ENCODE results near the gene SPINK6. TPM values are rescaled to one million over a fixed set of nuclear protein-coding genes. Genes with fewer than 3 reads are reported as not detected.
A peak's percentile ranks its signal among the peaks of the same experiment; 100 is the strongest.

SPINK6 gene
- not detected for total RNA-seq

GRCh38 chr5:148202531-148203203, at the start of gene SPINK6:
Gene SPINK6, plus strand, starts transcription at chr5:148203042. Its CDS starts 55 bp downstream, at chr5:148203097.
- no peaks in the 10 kb centered on the region for H3K4me1 Mint-ChIP-seq (ENCODE audit: low read depth)
- no peak within 1 kb of the TSS for H3K4me3 Mint-ChIP-seq
- H3K9me3 Mint-ChIP-seq: no peaks in the 10 kb centered on the region
- no peak within 1 kb of the TSS for H3K27ac Mint-ChIP-seq
- DNase-seq (no peak), ATAC-seq (replicated peaks in 1 of 2) (no peak)
- no peaks in the 10 kb centered on the region for H3K36me3 Mint-ChIP-seq (ENCODE audit: insufficient read depth in 2 of 2)
- H3K27me3 Mint-ChIP-seq (ENCODE audit: low read depth): peaks cover 12% of the 10 kb centered on the region

GRCh38 chr5:148156609-148157008, 46.2 kb upstream of the SPINK6 start:
- H3K4me1 Mint-ChIP-seq (ENCODE audit: low read depth): no peaks in the 10 kb centered on the region
- no peak for DNase-seq
- no peaks in the 10 kb centered on the region for H3K27me3 Mint-ChIP-seq (ENCODE audit: low read depth)
- H3K36me3 Mint-ChIP-seq (ENCODE audit: insufficient read depth in 2 of 2): peaks cover 0 to 3% of the 10 kb centered on the region in 2 donors
- peaks cover 3 to 8% of the 10 kb centered on the region in 2 donors for H3K9me3 Mint-ChIP-seq
- no peak for ATAC-seq (replicated peaks in 1 of 2)
- H3K27ac Mint-ChIP-seq: no peak overlapping the region
- H3K4me3 Mint-ChIP-seq: no peak overlapping the region

GRCh38 chr5:148162038-148162437, 40.8 kb upstream of the SPINK6 start:
- H3K4me1 Mint-ChIP-seq (ENCODE audit: low read depth): no peaks in the 10 kb centered on the region
- ATAC-seq (replicated peaks in 1 of 2) (no peak), DNase-seq (no peak)
- H3K9me3 Mint-ChIP-seq: no peaks in the 10 kb centered on the region
- peaks cover 6% of the 10 kb centered on the region for H3K27me3 Mint-ChIP-seq (ENCODE audit: low read depth)
- H3K36me3 Mint-ChIP-seq (ENCODE audit: insufficient read depth in 2 of 2): no peaks in the 10 kb centered on the region
- H3K27ac Mint-ChIP-seq: no peak overlapping the region
- no peak overlapping the region for H3K4me3 Mint-ChIP-seq

- no peak overlapping the region for H3K27ac Mint-ChIP-seq
- no peaks in the 10 kb centered on the region for H3K4me1 Mint-ChIP-seq (ENCODE audit: low read depth)
- DNase-seq: no peak
- ATAC-seq (replicated peaks in 1 of 2): no peak
- H3K27me3 Mint-ChIP-seq (ENCODE audit: low read depth): peaks cover 6% of the 10 kb centered on the region
- no peak overlapping the region for H3K4me3 Mint-ChIP-seq
- no peaks in the 10 kb centered on the region for H3K9me3 Mint-ChIP-seq
- no peaks in the 10 kb centered on the region for H3K36me3 Mint-ChIP-seq (ENCODE audit: insufficient read depth in 2 of 2)
Measured at GRCh38 chr5:148163345-148163744, 39.5 kb upstream of the SPINK6 start.

- no peak overlapping the region for H3K4me3 Mint-ChIP-seq
- H3K9me3 Mint-ChIP-seq: no peaks in the 10 kb centered on the region
- no peak for ATAC-seq (replicated peaks in 1 of 2)
- H3K27ac Mint-ChIP-seq: no peak overlapping the region
- DNase-seq: no peak
- no peaks in the 10 kb centered on the region for H3K36me3 Mint-ChIP-seq (ENCODE audit: insufficient read depth in 2 of 2)
- peaks cover 6% of the 10 kb centered on the region for H3K27me3 Mint-ChIP-seq (ENCODE audit: low read depth)
- no peaks in the 10 kb centered on the region for H3K4me1 Mint-ChIP-seq (ENCODE audit: low read depth)
Measured at GRCh38 chr5:148166550-148167283, 36.1 kb upstream of the SPINK6 start.

- Mint-ChIP-seq H3K9me3 (no peaks in the 10 kb centered on the region), H3K4me1 (ENCODE audit: low read depth) (no peaks in the 10 kb centered on the region), H3K4me3 (no peak within 1 kb of the TSS), H3K36me3 (ENCODE audit: insufficient read depth in 2 of 2) (no peaks in the 10 kb centered on the region), H3K27ac (no peak within 1 kb of the TSS), H3K27me3 (ENCODE audit: low read depth) (peaks cover 6% of the 10 kb centered on the region)
- no peak for DNase-seq
- ATAC-seq (replicated peaks in 1 of 2): no peak
Measured at GRCh38 chr5:148168246-148168645, 34.6 kb upstream of the SPINK6 start, which contains the start of gene SPINK14. Gene SPINK14, plus strand, starts transcription at chr5:148168546. Its CDS starts 1,187 bp downstream, at chr5:148169733.

GRCh38 chr5:148172377-148172776, 30.5 kb upstream of the SPINK6 start:
- DNase-seq (no peak), ATAC-seq (replicated peaks in 1 of 2) (no peak)
- Mint-ChIP-seq H3K36me3 (ENCODE audit: insufficient read depth in 2 of 2) (no peaks in the 10 kb centered on the region), H3K27me3 (ENCODE audit: low read depth) (peaks cover 14% of the 10 kb centered on the region), H3K27ac (no peak overlapping the region), H3K4me1 (ENCODE audit: low read depth) (no peaks in the 10 kb centered on the region), H3K9me3 (no peaks in the 10 kb centered on the region), H3K4me3 (no peak overlapping the region)

- H3K27ac Mint-ChIP-seq: no peak overlapping the region
- H3K4me1 Mint-ChIP-seq (ENCODE audit: low read depth): no peaks in the 10 kb centered on the region
- no peaks in the 10 kb centered on the region for H3K9me3 Mint-ChIP-seq
- H3K36me3 Mint-ChIP-seq (ENCODE audit: insufficient read depth in 2 of 2): no peaks in the 10 kb centered on the region
- DNase-seq (no peak), ATAC-seq (replicated peaks in 1 of 2) (no peak)
- H3K27me3 Mint-ChIP-seq (ENCODE audit: low read depth): peaks cover 22% of the 10 kb centered on the region
- no peak overlapping the region for H3K4me3 Mint-ChIP-seq
Measured at GRCh38 chr5:148176480-148176879, 26.4 kb upstream of the SPINK6 start.

- no peak for DNase-seq
- ATAC-seq (replicated peaks in 1 of 2): no peak
- H3K27ac Mint-ChIP-seq: no peak overlapping the region
- H3K4me1 Mint-ChIP-seq (ENCODE audit: low read depth): no peaks in the 10 kb centered on the region
- no peak overlapping the region for H3K4me3 Mint-ChIP-seq
- H3K9me3 Mint-ChIP-seq: no peaks in the 10 kb centered on the region
- H3K27me3 Mint-ChIP-seq (ENCODE audit: low read depth): peaks cover 22% of the 10 kb centered on the region
- no peaks in the 10 kb centered on the region for H3K36me3 Mint-ChIP-seq (ENCODE audit: insufficient read depth in 2 of 2)
Measured at GRCh38 chr5:148177207-148177606, 25.6 kb upstream of the SPINK6 start.

- H3K4me1 Mint-ChIP-seq (ENCODE audit: low read depth): no peaks in the 10 kb centered on the region
Measured at GRCh38 chr5:148179234-148179824, 23.5 kb upstream of the SPINK6 start.

GRCh38 chr5:148186248-148187003, 16.4 kb upstream of the SPINK6 start:
- DNase-seq (peak in 1 of 2 donors; percentile 36), ATAC-seq (replicated peaks in 1 of 2) (peak; percentile 99 to 100)
- peaks cover 6% of the 10 kb centered on the region for H3K4me1 Mint-ChIP-seq (ENCODE audit: low read depth)
- H3K4me3 Mint-ChIP-seq: peak overlapping the region in 1 of 2 donors; percentile 39
- H3K27me3 Mint-ChIP-seq (ENCODE audit: low read depth): peaks cover 32% of the 10 kb centered on the region
- no peaks in the 10 kb centered on the region for H3K9me3 Mint-ChIP-seq
- H3K36me3 Mint-ChIP-seq (ENCODE audit: insufficient read depth in 2 of 2): no peaks in the 10 kb centered on the region
- peak overlapping the region; percentile 86 for H3K27ac Mint-ChIP-seq

More at GRCh38 chr5:148179234-148179824, 23.5 kb upstream of the SPINK6 start:
- Mint-ChIP-seq H3K4me3 (no peak overlapping the region), H3K27me3 (ENCODE audit: low read depth) (peaks cover 26% of the 10 kb centered on the region), H3K27ac (no peak overlapping the region), H3K9me3 (no peaks in the 10 kb centered on the region), H3K36me3 (ENCODE audit: insufficient read depth in 2 of 2) (no peaks in the 10 kb centered on the region)
- ATAC-seq (replicated peaks in 1 of 2): peak; percentile 47 to 77
- DNase-seq: peak in 1 of 2 donors; percentile 18

- Mint-ChIP-seq H3K36me3 (ENCODE audit: insufficient read depth in 2 of 2) (no peaks in the 10 kb centered on the region), H3K9me3 (no peaks in the 10 kb centered on the region), H3K27me3 (ENCODE audit: low read depth) (peaks cover 23% of the 10 kb centered on the region), H3K27ac (no peak overlapping the region), H3K4me1 (ENCODE audit: low read depth) (peaks cover 2% of the 10 kb centered on the region), H3K4me3 (no peak overlapping the region)
- no peak for DNase-seq
- no peak for ATAC-seq (replicated peaks in 1 of 2)
Measured at GRCh38 chr5:148191010-148191409, 11.8 kb upstream of the SPINK6 start.

GRCh38 chr5:148193202-148193601, 9.6 kb upstream of the SPINK6 start:
- Mint-ChIP-seq H3K27me3 (ENCODE audit: low read depth) (peaks cover 16% of the 10 kb centered on the region), H3K9me3 (no peaks in the 10 kb centered on the region), H3K27ac (no peak overlapping the region), H3K4me3 (no peak overlapping the region), H3K4me1 (ENCODE audit: low read depth) (no peaks in the 10 kb centered on the region), H3K36me3 (ENCODE audit: insufficient read depth in 2 of 2) (no peaks in the 10 kb centered on the region)
- DNase-seq: no peak
- no peak for ATAC-seq (replicated peaks in 1 of 2)
